DOHH2 (cell line): ENCODE results near the gene CAMTA1.

Experiments
- CTCF ChIP-seq: fragments of 200-600 bp; sonication (generic); IDR thresholded peaks from one replicate; pipeline ENCODE4 v1.5.1; 2014; ENCODE audit warnings: antibody characterized with exemption, mild to moderate bottlenecking, low read depth, low read length; ENCODE audit not compliant: poor library complexity, severe bottlenecking
- EZH2phosphoT487 ChIP-seq: fragments of 200-600 bp; sonication (generic); IDR thresholded peaks from 2 replicates; pipeline ENCODE4 v1.6.1; 2017; ENCODE audit warnings: borderline replicate concordance, mild to moderate bottlenecking, antibody characterized with exemption, low read length, moderate library complexity, mixed read lengths

GRCh38 chr1:7425771-7426170, 640.5 kb downstream of the CAMTA1 start:
- TF ChIP-seq CTCF: no peak
- TF ChIP-seq EZH2phosphoT487: no peak
